Astrocyte of the spinal cord (primary cell): ENCODE data around the gene C14orf180.

Source experiments
- DNase-seq: peaks from one replicate; pipeline ENCODE4 v3.0.0; 2011; ENCODE audit warnings: low read depth, low spot score
- H3K4me3 ChIP-seq: 2 replicates; pipeline ENCODE4 v1.5.1; 2011; ENCODE audit warnings: low read depth, mild to moderate bottlenecking, low read length, moderate library complexity
- CTCF ChIP-seq: IDR thresholded peaks from 2 replicates; pipeline ENCODE4 v1.5.1; 2012; ENCODE audit warnings: low read depth, mild to moderate bottlenecking, low read length, inconsistent platforms
- in situ Hi-C: cut with HindIII; loops from 2 replicates; pipeline ENCODE4 v1.10.0; 2017; ENCODE audit warnings: low sequenced_read_pairs

Gene C14orf180

GRCh38 chr14:104561632-104562495 is 17.7 kb upstream of the C14orf180 start:
- no peak for TF ChIP-seq CTCF
- in situ Hi-C loops, result no loop called here
- H3K4me3 ChIP-seq, result no peak overlapping the region
- no peak for DNase-seq

- H3K4me3 ChIP-seq, result no peak overlapping the region
- in situ Hi-C loops, result no loop called here
- TF ChIP-seq CTCF, result no peak
- no peak for DNase-seq
Observed at GRCh38 chr14:104562606-104563005, 17.0 kb upstream of the C14orf180 start.

GRCh38 chr14:104563191-104563741 is 16.3 kb upstream of the C14orf180 start:
- in situ Hi-C loops, result no loop called here

GRCh38 chr14:104563742-104564615 is 15.6 kb upstream of the C14orf180 start:
- H3K4me3 ChIP-seq, result no peak overlapping the region
- in situ Hi-C loops, result no loop called here
- peak; percentile 80 for TF ChIP-seq CTCF
- DNase-seq, result peak; percentile 22

More at GRCh38 chr14:104563191-104563741, 16.3 kb upstream of the C14orf180 start:
- DNase-seq, result no peak
- H3K4me3 ChIP-seq, result no peak overlapping the region
- no peak for TF ChIP-seq CTCF

GRCh38 chr14:104564744-104565679 is 14.6 kb upstream of the C14orf180 start:
- in situ Hi-C loops, result no loop called here
- no peak overlapping the region for H3K4me3 ChIP-seq
- no peak for TF ChIP-seq CTCF
- DNase-seq, result no peak
